CD4-positive, alpha-beta T cell treated with Interleukin-15 for 4 hours (primary cell): ENCODE results near the gene CDKN1A.
A peak's percentile ranks its signal among the peaks of the same experiment; 100 is the strongest.

Experiments used
- DNase-seq: peaks from one replicate; pipeline ENCODE4 v3.0.0-alpha.2; 2020; ENCODE audit warnings: low spot score

CDKN1A gene

GRCh38 chr6:36677059-36677749, 1.3 kb upstream of the CDKN1A start:
- DNase-seq, result no peak

GRCh38 chr6:36677753-36678487, 594 bp upstream of the CDKN1A start:
- no peak for DNase-seq

- no peak for DNase-seq
Measured at GRCh38 chr6:36679043-36679833, 724 bp downstream of the CDKN1A start.

- peak; percentile 74 for DNase-seq
Measured at GRCh38 chr6:36682328-36683144, 4.0 kb downstream of the CDKN1A start.

- no peak for DNase-seq
Measured at GRCh38 chr6:36683145-36683655, 4.7 kb downstream of the CDKN1A start.

DNA sequence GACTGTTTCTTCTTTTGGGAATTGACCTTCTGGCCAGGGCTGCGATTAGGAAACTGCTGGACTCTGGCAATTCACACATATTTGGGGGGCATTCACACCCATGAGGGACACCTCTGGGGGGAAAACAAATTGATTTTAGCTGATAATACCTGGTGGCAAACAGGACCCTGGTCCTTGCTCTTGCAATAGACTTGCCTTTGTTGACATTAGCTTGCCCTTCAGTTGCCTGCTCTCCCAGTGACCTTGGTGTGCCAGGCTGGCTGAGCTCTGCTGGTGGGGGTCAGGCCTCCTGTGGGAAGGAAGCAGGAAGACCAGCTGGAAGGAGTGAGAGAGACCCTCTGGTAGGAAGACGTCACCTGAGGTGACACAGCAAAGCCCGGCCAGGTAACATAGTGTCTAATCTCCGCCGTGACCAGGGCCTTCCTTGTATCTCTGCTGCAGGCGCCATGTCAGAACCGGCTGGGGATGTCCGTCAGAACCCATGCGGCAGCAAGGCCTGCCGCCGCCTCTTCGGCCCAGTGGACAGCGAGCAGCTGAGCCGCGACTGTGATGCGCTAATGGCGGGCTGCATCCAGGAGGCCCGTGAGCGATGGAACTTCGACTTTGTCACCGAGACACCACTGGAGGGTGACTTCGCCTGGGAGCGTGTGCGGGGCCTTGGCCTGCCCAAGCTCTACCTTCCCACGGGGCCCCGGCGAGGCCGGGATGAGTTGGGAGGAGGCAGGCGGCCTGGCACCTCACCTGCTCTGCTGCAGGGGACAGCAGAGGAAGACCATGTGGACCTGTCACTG, 5.3 kb downstream of the CDKN1A start:
- no peak for DNase-seq

DNA sequence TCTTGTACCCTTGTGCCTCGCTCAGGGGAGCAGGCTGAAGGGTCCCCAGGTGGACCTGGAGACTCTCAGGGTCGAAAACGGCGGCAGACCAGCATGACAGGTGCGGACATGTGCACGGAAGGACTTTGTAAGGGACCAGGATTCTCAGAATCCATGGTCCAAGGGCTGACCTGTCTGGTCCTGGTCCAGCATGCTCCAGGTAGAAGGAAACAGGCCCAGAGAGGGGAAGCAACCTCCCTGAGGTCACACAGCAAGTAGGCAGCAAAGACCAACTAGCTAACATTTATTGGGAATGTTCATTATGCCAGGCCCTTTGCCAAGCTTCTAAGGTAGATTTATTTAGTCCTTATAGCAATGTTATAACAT, 5.9 kb downstream of the CDKN1A start:
- DNase-seq, result no peak

GRCh38 chr6:36685166-36685924, 6.8 kb downstream of the CDKN1A start:
- no peak for DNase-seq

DNA sequence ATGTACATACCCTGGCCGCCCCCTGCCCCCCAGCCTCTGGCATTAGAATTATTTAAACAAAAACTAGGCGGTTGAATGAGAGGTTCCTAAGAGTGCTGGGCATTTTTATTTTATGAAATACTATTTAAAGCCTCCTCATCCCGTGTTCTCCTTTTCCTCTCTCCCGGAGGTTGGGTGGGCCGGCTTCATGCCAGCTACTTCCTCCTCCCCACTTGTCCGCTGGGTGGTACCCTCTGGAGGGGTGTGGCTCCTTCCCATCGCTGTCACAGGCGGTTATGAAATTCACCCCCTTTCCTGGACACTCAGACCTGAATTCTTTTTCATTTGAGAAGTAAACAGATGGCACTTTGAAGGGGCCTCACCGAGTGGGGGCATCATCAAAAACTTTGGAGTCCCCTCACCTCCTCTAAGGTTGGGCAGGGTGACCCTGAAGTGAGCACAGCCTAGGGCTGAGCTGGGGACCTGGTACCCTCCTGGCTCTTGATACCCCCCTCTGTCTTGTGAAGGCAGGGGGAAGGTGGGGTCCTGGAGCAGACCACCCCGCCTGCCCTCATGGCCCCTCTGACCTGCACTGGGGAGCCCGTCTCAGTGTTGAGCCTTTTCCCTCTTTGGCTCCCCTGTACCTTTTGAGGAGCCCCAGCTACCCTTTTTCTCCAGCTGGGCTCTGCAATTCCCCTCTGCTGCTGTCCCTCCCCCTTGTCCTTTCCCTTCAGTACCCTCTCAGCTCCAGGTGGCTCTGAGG, 7.6 kb downstream of the CDKN1A start:
- no peak for DNase-seq

GRCh38 chr6:36686668-36687513, 8.4 kb downstream of the CDKN1A start:
- DNase-seq, result no peak

- no peak for DNase-seq
Measured at GRCh38 chr6:36688063-36688738, 9.7 kb downstream of the CDKN1A start.

DNA sequence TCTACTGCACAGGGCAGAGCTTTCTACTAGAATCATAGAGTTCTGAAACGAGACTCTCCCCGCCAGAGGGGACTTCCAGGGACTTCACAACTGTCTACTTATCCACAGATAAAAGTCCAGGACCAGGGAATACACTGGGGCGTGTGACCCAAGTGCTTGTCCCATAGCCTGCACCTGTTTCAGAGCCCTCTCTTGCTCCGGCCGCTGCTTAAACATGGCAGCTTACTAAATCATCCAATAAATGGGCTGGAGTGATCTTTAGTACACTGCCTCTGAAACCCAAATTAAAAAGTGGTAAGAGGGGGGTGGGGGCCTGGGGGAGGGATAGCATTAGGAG, 10.2 kb downstream of the CDKN1A start:
- no peak for DNase-seq

DNA sequence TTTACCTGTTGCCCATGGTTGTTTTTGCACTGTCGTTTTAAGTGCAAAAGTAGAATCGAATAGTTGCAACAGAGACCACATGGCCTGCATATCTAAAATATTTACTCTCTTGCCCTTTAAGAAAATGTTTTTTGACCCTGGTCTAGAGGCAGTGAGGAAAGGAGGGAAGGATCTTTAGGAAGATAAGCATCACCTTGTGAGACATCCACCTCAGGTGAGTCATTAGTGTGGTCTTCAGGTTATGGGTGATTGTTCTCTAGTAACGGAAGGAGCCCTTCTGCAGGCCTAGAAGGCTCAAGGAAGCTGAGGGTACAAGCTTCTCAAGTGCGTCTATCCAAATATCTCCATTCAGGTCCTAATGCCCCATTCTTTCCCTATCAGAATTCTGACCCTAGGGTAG, 12.5 kb downstream of the CDKN1A start:
- DNase-seq, result peak; percentile 37

- no peak for DNase-seq
Measured at GRCh38 chr6:36691612-36692011, 13.1 kb downstream of the CDKN1A start.

DNA sequence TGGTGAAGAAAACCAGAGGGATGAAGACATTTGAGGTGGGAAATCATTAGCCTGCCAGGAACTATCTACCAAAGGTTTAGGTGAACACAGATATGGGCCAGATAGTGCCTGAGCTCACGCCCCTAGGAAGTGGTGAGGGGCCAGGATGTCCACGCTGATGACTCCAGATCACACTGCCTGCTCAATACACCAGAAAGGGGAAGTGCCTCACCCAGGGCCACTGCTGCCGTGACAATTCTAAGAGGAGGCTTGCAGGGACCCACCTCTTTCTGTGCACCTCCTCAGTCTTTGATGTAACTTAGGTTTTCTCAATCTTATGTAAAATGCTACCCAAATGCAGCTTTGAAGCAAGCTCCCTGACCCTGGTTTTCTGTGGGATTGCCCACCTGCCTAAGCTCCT, 13.7 kb downstream of the CDKN1A start:
- DNase-seq, result peak; percentile 56

- DNase-seq, result no peak
Measured at GRCh38 chr6:36692861-36693702, 14.6 kb downstream of the CDKN1A start.

GRCh38 chr6:36694616-36695015, 16.1 kb downstream of the CDKN1A start:
- no peak for DNase-seq
